Amniotic epithelial cell (primary cell): Measurements from ENCODE around the gene TXNL4B.
"Not testable (repeated sequence)": the region's sequence is repeated elsewhere in the genome, so short reads cannot be mapped to it uniquely, and the experiment has no call there.

Experiments
- DNase-seq: peaks from one replicate; pipeline ENCODE4 v3.0.0-alpha.2; 2010; ENCODE audit warnings: low read depth

TXNL4B gene

GRCh38 chr16:72072514-72073342 is 20.7 kb downstream of the TXNL4B start:
- DNase-seq: peak; percentile 93

GRCh38 chr16:72068930-72069329 is 24.5 kb downstream of the TXNL4B start:
- DNase-seq: no peak

DNA sequence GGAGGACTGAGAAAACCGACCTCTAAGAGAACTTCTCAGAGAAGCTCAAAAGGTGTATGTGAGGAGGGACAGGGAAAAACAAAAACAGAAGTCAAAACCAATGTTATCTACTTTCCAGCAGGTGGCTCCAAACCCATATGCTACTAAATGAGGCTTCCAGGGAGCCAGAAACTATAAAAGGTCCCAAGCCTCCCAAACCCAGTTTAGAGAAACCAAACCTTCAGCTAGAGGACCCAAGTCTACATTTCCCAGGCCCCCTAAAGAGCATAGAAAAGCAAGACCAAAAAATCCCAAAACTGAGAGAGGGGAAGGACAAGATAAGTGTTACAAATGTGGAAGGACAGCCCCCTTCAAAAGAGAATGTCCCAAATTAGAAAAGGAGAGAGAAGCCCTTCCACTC is 26.7 kb downstream of the TXNL4B start:
- peak; percentile 47 for DNase-seq

DNA sequence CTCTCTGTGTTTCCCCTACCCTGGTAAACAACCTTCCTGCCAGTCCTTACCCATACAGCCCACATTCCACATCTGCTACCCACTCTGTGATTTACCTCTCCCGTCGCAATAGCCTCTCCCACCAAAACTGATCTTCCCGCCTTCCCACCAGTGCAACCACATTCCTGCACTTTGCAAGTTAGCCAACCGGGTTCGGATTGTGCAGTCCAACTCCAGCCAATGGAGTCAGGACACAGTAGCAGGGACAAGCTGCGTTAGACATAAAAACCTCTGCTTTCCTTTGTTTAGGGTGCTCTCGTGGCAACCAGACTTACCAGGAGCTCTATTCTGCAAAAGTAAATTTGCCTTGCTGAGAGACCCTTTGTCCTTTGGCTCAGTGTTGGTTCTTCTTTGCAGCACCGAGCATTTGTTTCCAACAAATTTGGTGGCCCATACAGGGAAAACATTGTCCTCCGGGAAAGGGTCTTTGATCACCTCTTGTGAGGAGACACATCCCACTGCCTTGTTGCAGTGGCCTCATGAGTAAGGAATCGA is 29.0 kb downstream of the TXNL4B start:
- no peak for DNase-seq

DNA sequence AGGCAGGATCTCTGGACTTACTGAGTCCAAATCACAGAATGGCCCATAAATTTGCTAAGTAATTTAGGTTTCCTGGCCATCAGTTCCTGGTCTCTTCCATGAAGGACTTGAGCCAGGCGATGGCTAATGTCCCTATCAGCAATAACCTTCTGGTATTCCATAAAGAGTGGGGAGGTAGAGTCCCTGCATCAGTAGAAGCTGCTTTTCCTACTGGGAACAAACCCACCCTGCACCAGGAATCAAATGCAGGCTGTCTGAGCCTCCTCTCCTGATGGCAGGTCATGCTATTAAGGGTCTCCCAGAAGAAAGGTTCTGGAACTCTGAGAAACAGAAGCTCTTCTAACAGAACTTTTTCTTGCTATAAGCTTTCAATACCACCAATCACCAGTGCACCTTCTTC is 31.9 kb downstream of the TXNL4B start:
- no peak for DNase-seq

GRCh38 chr16:72060405-72060804 is 33.0 kb downstream of the TXNL4B start:
- DNase-seq: no peak

- DNase-seq: not testable (repeated sequence)
These were observed 34.4 kb downstream of the TXNL4B start for GRCh38 chr16:72059060-72059459.

DNA sequence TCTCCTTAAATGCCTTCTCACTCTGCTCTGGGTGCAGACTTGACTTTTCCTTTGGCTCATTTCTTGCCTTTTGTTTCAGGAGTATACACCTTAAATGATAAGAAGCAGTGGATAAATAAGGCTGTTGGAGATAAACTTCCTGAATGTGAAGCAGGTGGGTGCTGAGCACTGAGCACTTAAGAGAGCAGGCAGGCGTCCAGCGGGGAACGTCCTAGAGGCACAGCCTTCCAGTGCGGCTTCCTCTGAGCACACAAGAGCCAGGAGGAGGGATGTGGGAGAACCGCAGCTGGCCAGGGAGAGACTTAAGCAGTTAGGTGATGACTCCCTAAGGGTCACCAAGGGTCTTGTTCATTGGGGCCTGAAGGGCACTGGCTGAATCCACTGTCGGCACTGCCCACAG is 36.1 kb downstream of the TXNL4B start:
- DNase-seq: not testable (repeated sequence)

DNA sequence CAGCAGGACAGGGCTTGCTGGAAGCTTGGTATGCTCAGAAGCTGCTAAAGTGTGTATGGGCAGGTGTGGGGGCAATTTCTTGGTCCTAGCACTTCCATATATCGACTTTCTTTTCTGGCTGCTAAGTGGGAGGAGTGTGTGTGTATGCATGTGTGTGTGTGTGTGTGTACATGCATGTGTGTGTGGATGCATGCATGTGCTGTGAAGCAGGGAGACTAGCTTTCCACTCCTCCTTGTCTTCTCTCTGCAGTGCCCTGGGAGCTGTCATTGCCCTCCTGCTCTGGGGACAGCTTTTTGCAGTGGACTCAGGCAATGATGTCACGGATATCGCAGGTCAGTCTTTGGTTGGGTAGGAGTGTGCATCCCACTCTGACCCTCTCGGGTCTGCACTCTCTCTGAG is 37.5 kb downstream of the TXNL4B start:
- DNase-seq: no peak

DNA sequence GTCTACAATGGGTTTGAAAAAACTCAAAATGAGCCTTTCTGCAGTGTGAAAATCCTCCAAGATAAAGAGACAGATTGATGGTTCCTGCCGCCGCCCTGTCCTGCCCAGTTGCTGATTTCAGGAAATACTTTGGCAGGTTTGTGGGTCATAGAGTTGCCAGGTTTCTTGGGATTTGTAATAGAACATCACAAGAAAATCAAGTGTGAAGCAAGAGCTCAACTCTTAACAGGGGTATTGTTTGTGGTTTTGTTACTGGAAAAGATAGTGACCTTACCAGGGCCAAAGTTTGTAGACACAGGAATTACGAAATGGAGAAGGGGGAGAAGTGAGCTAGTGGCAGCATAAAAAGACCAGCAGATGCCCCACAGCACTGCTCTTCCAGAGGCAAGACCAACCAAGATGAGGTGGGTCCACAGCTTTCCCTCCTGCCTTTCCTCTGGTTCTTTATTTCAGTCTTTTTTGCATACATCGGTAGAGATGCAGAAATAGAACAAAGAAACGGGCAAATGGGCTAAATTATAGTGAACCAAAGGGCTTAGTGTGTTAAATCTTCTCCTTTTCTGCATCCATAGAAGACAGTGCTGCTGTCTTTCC is 39.1 kb downstream of the TXNL4B start, which contains the start of gene HP:
TSS of gene HP (plus strand) at position 252 of the 594 bp plus-strand sequence. CDS start at position 400, 148 bp downstream.
- peak; percentile 67 for DNase-seq

- DNase-seq: no peak
These were observed 41.6 kb downstream of the TXNL4B start for GRCh38 chr16:72051818-72052217.

DNA sequence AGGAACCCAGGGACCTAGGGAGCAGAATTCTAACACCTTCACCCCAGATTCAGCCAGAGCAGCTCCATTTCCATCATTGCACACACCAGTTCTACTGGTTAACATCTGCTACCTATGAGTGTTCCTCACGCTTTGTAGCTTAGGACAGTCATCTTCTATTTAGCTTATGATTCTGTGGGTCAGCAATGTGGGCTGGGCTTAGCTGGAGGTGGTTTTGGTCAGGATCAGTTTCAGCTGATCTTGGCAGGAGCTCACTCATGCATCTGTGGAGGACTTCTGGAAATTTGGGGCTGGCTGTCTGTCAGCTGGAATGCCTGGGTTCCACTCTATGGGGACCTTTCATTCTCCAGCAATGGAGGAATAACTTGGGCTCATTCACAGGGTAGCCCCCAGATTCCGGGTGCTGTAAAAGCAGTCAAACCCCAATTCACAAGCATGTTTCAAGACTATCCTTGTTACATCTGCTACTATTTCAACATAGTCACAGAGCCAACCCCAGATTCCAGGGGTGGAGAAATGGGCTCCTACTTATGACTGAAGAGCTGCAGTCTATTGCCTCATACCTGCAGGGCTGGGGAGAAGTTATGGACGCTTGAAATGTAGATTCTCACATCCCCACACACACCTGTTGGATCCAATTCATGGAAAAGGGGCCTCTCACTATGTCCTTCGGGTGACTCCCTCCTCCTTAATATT is 42.5 kb downstream of the TXNL4B start:
- DNase-seq: peak; percentile 24

DNA sequence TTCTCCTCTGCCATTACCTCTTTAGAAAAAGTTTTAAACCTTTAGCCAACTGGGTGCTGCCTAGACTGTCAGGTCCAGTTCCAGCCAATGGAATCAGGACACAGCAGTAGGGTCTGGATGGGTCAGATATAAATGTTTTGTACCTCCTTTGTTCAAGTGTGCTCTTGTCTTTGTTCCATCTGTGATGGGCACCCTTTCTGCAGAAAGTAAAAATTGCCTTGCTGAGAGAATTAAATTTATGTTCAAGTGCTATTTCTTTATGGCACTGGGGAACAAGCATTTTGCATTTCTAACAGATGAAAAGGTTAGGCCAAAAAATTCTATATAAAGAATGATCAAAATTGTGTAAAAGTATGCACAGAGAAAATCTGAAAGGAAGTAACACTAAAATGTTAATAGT is 44.3 kb downstream of the TXNL4B start:
- DNase-seq: no peak

GRCh38 chr16:72044825-72045359 is 48.5 kb downstream of the TXNL4B start:
- no peak for DNase-seq

DNA sequence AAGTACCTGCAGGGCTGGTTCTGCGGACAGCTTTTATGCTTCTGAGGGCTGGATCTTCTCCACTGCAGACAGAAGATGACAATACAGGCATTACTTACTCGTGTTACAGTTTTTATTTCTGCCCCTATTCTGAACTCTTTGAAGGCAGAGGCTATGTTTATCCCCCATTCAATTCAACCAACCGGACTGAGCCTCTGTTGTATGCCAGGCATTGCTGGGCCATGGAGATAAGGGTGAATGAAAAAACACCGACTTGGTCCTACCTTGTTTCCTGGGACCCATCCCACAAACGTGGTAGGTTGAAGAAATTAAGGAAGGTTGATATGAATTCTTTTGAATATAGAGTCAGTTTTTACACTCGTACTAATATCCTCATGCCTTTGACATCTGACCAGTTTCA is 49.1 kb downstream of the TXNL4B start:
- no peak for DNase-seq

GRCh38 chr16:72043539-72043938 is 49.9 kb downstream of the TXNL4B start:
- no peak for DNase-seq

DNA sequence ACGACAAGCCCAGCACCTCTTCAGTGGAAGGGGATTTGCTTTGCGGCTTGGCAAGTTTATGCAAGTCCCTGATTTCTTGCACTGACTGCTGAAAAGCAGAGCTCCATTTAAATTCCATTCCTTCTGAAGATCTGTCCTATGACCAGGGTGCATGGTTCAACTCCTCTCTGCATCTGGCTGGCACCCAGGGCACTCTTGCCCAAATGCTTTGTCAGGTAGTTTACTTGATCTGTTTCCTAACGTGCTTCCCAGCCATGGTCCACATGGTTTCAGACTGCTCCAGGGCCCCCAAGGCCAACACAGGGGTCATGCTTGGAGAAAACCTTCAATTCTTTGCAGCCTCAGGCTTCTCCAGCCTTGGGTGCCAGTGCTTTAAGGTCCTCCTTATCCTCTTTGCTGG is 50.4 kb downstream of the TXNL4B start:
- DNase-seq: no peak

GRCh38 chr16:72042157-72042660 is 51.2 kb downstream of the TXNL4B start:
- DNase-seq: no peak

DNA sequence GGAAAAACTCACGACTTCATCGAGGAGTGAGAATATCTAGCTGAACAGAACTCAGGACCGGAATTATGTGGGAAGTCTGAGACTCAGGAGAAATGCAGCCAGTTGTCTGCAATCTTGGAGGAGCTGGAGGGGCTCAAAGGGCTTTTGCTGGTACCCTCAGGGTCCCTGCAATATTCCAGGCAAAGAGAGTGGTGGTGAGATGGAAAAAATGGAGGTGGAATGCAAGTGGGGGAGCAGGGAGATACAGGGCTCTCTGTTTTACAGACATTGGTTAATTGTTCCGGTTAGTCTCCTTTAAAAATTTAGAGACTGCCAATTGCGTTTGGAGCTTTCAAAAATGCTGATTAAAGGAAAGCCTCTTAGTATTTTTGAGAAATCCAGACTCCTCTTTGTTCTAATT is 57.3 kb downstream of the TXNL4B start:
- DNase-seq: no peak
